ENCODE measurements around the gene PROZ. TPM values are rescaled to one million over a fixed set of nuclear protein-coding genes. Genes with fewer than 3 reads are reported as not detected.

The PROZ gene
- total RNA-seq, 1 donor, result not detected

DNA sequence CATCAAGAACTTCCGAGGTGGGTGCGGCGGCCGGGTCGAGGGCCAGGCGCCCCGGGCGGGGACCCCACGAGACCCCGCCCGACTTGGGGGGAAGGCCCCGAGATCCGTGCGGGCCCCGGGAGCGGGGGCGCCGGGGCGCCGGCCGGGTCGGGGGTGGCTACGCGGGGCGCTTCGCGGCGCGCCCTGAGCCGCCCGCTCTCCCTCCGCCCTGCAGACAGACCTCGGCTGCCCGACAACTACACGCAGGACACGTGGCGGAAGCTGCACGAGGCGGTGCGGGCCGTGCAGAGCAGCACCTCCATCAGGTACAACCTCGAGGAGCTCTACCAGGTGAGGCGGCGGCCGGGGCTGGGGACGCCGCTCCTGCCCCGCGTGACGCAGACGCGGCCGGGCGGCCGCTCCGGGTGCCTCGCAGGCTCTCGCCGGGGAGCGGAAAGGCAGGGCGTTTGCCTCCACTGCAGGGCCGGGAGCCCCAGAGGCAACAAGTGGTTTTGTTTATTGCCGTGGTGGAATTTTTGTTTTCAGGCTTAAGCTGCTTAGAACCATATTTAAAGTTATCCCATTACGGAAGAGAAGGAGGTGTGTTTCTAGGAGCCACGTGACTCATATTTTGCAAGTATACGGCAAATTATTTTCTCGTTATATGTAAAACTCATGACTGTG is 51.4 kb downstream of the PROZ start:
- H3K4me1 ChIP-seq (ENCODE audit: insufficient read depth, low read length), result peaks cover 33% of the 10 kb centered on the region
- H3K27me3 ChIP-seq (ENCODE audit: insufficient read depth, low read length), result no peaks in the 10 kb centered on the region
- TF ChIP-seq, protein P1, sequence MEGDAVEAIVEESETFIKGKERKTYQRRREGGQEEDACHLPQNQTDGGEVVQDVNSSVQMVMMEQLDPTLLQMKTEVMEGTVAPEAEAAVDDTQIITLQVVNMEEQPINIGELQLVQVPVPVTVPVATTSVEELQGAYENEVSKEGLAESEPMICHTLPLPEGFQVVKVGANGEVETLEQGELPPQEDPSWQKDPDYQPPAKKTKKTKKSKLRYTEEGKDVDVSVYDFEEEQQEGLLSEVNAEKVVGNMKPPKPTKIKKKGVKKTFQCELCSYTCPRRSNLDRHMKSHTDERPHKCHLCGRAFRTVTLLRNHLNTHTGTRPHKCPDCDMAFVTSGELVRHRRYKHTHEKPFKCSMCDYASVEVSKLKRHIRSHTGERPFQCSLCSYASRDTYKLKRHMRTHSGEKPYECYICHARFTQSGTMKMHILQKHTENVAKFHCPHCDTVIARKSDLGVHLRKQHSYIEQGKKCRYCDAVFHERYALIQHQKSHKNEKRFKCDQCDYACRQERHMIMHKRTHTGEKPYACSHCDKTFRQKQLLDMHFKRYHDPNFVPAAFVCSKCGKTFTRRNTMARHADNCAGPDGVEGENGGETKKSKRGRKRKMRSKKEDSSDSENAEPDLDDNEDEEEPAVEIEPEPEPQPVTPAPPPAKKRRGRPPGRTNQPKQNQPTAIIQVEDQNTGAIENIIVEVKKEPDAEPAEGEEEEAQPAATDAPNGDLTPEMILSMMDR (IDR thresholded peaks at IDR 0.05; ENCODE audit: extremely low read depth, low read depth, low read length), result no peak
- H3K79me2 ChIP-seq (ENCODE audit: insufficient read depth, low read length), result peaks cover 90% of the 10 kb centered on the region
- peak overlapping the region; percentile 94 for H3K4me3 ChIP-seq (ENCODE audit: insufficient read depth, low read length)
- no peaks in the 10 kb centered on the region for H3K9me3 ChIP-seq (ENCODE audit: low read depth, low read length)
- DNase-seq (ENCODE audit: insufficient read length, low spot score, missing footprints), result peak; percentile 88
- H3K4me2 ChIP-seq (ENCODE audit: insufficient read depth, low read length), result peak overlapping the region; percentile 94
- peaks cover 5% of the 10 kb centered on the region for H3K36me3 ChIP-seq (ENCODE audit: insufficient read depth, low read length)
- H2AFZ ChIP-seq (ENCODE audit: low read length), result peak overlapping the region; percentile 75
- peak overlapping the region; percentile 67 for H3K27ac ChIP-seq (ENCODE audit: low read depth, low read length)
- peaks cover 40% of the 10 kb centered on the region for H4K20me1 ChIP-seq (ENCODE audit: insufficient read depth, low read length)

DNA sequence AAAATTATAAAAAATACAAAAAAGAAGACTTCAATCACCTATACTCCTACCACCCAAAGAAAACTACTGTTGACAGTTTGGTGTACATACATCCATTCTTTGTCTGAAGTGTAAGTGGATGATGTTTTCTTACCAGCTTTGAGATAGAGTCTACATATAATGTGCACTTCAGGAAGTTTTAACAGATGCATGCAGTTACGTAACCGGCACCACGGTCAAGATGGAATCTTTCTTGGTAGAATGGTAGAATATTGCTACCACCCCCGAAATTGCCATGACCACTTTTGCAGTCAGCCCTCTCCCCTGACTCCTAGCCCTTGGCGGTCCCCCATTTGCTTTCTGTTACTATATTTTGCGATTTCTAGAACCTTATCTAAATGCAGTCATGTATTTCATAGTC is 52.4 kb downstream of the PROZ start:
- no peak overlapping the region for H2AFZ ChIP-seq (ENCODE audit: low read length)
- no peaks in the 10 kb centered on the region for H3K9me3 ChIP-seq (ENCODE audit: low read depth, low read length)
- peaks cover 50% of the 10 kb centered on the region for H4K20me1 ChIP-seq (ENCODE audit: insufficient read depth, low read length)
- H3K27ac ChIP-seq (ENCODE audit: low read depth, low read length), result peak overlapping the region; percentile 67
- peaks cover 5% of the 10 kb centered on the region for H3K36me3 ChIP-seq (ENCODE audit: insufficient read depth, low read length)
- DNase-seq (ENCODE audit: insufficient read length, low spot score, missing footprints), result no peak
- H3K4me3 ChIP-seq (ENCODE audit: insufficient read depth, low read length), result peak overlapping the region; percentile 94
- H3K4me2 ChIP-seq (ENCODE audit: insufficient read depth, low read length), result peak overlapping the region; percentile 94
- H3K4me1 ChIP-seq (ENCODE audit: insufficient read depth, low read length), result peaks cover 28% of the 10 kb centered on the region
- H3K27me3 ChIP-seq (ENCODE audit: insufficient read depth, low read length), result no peaks in the 10 kb centered on the region
- TF ChIP-seq, protein P1 (IDR thresholded peaks at IDR 0.05; ENCODE audit: extremely low read depth, low read depth, low read length), result no peak
- H3K79me2 ChIP-seq (ENCODE audit: insufficient read depth, low read length), result peaks cover 90% of the 10 kb centered on the region

DNA sequence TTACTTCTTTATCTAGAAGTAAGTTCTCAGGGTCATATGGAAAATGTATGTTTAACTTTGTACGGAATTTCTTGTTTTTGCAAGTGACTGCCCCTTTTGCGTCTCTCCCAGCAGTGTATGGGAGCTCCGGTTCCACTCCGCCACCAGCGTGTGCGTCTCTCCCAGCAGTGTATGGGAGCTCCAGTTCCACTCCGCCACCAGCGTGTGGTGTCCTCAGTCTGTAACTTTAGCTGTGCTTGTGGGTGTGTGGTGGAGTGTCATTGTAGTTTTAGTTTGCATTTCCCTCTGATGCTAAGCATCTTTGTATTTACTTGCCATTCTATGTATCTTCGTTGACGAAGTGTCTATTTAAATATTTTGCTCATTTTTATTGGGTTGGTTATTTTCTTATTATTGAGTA is 53.3 kb downstream of the PROZ start:
- TF ChIP-seq, protein P1 (IDR thresholded peaks at IDR 0.05; ENCODE audit: extremely low read depth, low read depth, low read length), result peak; percentile 9
- DNase-seq (ENCODE audit: insufficient read length, low spot score, missing footprints), result no peak
- peaks cover 54% of the 10 kb centered on the region for H4K20me1 ChIP-seq (ENCODE audit: insufficient read depth, low read length)
- no peak overlapping the region for H2AFZ ChIP-seq (ENCODE audit: low read length)
- no peak overlapping the region for H3K27ac ChIP-seq (ENCODE audit: low read depth, low read length)
- peaks cover 5% of the 10 kb centered on the region for H3K36me3 ChIP-seq (ENCODE audit: insufficient read depth, low read length)
- H3K4me1 ChIP-seq (ENCODE audit: insufficient read depth, low read length), result peaks cover 34% of the 10 kb centered on the region
- H3K27me3 ChIP-seq (ENCODE audit: insufficient read depth, low read length), result no peaks in the 10 kb centered on the region
- peaks cover 89% of the 10 kb centered on the region for H3K79me2 ChIP-seq (ENCODE audit: insufficient read depth, low read length)
- no peak overlapping the region for H3K4me3 ChIP-seq (ENCODE audit: insufficient read depth, low read length)
- no peak overlapping the region for H3K4me2 ChIP-seq (ENCODE audit: insufficient read depth, low read length)
- H3K9me3 ChIP-seq (ENCODE audit: low read depth, low read length), result no peaks in the 10 kb centered on the region

DNA sequence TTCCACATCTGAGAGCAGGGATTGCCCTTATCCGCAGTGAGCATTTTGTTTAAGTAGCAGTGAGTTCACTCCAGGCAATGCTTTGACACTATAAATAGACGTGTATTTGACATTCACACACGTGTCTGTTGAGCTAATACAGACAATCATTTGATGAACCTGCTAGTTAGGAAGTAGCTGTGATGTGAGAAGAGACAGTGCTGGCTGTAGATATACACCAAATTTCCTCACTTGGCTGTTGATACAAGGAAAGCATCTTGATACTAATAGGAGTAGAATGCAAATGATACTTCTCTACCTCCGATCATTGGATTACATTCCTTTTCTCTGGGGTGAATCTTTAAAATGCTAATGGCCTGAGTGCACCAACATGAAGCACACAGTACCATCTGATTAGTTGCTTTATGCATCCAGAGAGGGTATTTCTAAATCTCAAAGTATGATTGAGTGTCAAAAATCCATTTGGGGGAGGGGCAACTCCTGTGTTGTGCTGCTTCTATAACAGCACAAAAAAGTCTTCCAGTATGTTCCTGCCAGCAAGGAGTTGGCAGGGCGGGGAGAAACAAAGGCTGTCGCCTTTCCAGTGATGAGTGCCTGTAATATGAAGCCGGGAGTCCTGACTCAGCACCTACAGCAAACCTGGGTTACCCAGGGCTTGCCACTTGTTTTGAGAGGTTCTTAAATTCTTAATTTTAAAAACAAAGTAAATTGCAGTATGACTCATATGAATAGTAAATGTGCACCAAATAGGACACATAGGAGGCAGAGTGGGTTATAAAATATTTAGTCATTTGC is 58.0 kb downstream of the PROZ start:
- DNase-seq (ENCODE audit: insufficient read length, low spot score, missing footprints), result peak; percentile 94
- TF ChIP-seq, protein P1 (IDR thresholded peaks at IDR 0.05; ENCODE audit: extremely low read depth, low read depth, low read length), result no peak
- H3K9me3 ChIP-seq (ENCODE audit: low read depth, low read length), result no peaks in the 10 kb centered on the region
- H2AFZ ChIP-seq (ENCODE audit: low read length), result no peak overlapping the region
- peak overlapping the region; percentile 46 for H3K27ac ChIP-seq (ENCODE audit: low read depth, low read length)
- H3K27me3 ChIP-seq (ENCODE audit: insufficient read depth, low read length), result no peaks in the 10 kb centered on the region
- peaks cover 18% of the 10 kb centered on the region for H3K4me1 ChIP-seq (ENCODE audit: insufficient read depth, low read length)
- peaks cover 69% of the 10 kb centered on the region for H4K20me1 ChIP-seq (ENCODE audit: insufficient read depth, low read length)
- peaks cover 27% of the 10 kb centered on the region for H3K36me3 ChIP-seq (ENCODE audit: insufficient read depth, low read length)
- H3K79me2 ChIP-seq (ENCODE audit: insufficient read depth, low read length), result peaks cover 97% of the 10 kb centered on the region
- no peak overlapping the region for H3K4me3 ChIP-seq (ENCODE audit: insufficient read depth, low read length)
- H3K4me2 ChIP-seq (ENCODE audit: insufficient read depth, low read length), result peak overlapping the region; percentile 59

Data from osteoblast (primary cell).